Adrenal gland (tissue), 12 donors: Measurements from ENCODE around the gene INHBC. TPM values are rescaled to one million over a fixed set of nuclear protein-coding genes. Genes with fewer than 3 reads are reported as not detected.

Experiments
- DNase-seq, 7 donors: peaks; one replicate each; pipeline ENCODE4 v3.0.0-alpha.2; 2019 to 2020
- H3K27ac ChIP-seq, 5 donors: fragments of 200-600 bp; sonication (generic) in 4 of 5; 1 replicate in 3 of 5; 2 replicates in 2 of 5; pipeline versions ENCODE4 v1.5.1 to v1.8.0; 2016 to 2020; ENCODE audit warnings: mild to moderate bottlenecking in 1 of 5
- H3K27me3 ChIP-seq: fragments of 200-600 bp; 2 replicates; pipeline ENCODE4 v1.8.0; 2021
- H3K36me3 ChIP-seq, 2 donors: fragments of 200-600 bp; replicated peaks in 1 of 2; 1 replicate in 1 of 2; 2 replicates in 1 of 2; pipeline versions ENCODE4 v1.5.1 to v1.8.0; 2018 to 2022
- H3K4me1 ChIP-seq, 2 donors: fragments of 200-600 bp; replicated peaks in 1 of 2; 1 replicate in 1 of 2; 2 replicates in 1 of 2; pipeline versions ENCODE4 v1.5.1 to v1.8.0; 2018 to 2021
- H3K4me3 ChIP-seq, 4 donors: fragments of 200-600 bp; sonication (generic) in 3 of 4; one replicate each; pipeline ENCODE4 v1.5.1; 2016 to 2018
- H3K9me3 ChIP-seq, 3 donors: fragments of 200-600 bp; sonication (generic) in 1 of 3; replicated peaks in 1 of 3; 1 replicate in 2 of 3; 2 replicates in 1 of 3; pipeline versions ENCODE4 v1.5.1 to v1.8.0; 2016 to 2021
- CTCF ChIP-seq, 6 experiments: fragments of 450-650 bp in 4 of 6; fragments of 200-600 bp in 2 of 6; sonication (generic) in 1 of 6; IDR thresholded peaks; 1 replicate in 5 of 6; 2 replicates in 1 of 6; pipeline versions ENCODE4 v1.5.1 to v1.8.0; 2016 to 2021; ENCODE audit warnings: antibody characterized with exemption in 6 of 6, mild to moderate bottlenecking in 2 of 6, moderate library complexity in 1 of 6
- POLR2A ChIP-seq, 2 donors: fragments of 450-650 bp; IDR thresholded peaks; one replicate each; pipeline ENCODE4 v1.6.1; 2017; ENCODE audit warnings: antibody characterized with exemption in 2 of 2, mild to moderate bottlenecking in 2 of 2, moderate library complexity in 1 of 2
- WGBS, 4 donors: extraction: QIAGEN DNeasy Blood & Tissue Kit in 2 of 4; methylation state at CpG; one replicate each; pipeline versions ENCODE4 v1.1.5 to v1.1.7; 2013 to 2017; 5-methylcytosine and 5-hydroxymethylcytosine counted together
- intact Hi-C, 2 donors: fragments of 100-400 bp; cut with DNase I; formaldehyde crosslinking; loops; one replicate each; pipeline versions ENCODE4 v1.14.1 to v1.15.0; 2022 to 2023
- polyA plus RNA-seq, 3 donors: library from polyadenylated mRNA; stranded (reverse); fragments of 200-250 nt in 2 of 3; fragments of 350-450 nt in 1 of 3; fragmentation: Illumina TruSeq in 1 of 3; extraction: RNeasy Lipid Tissue Mini Kit (QIAGEN cat#74804) in 1 of 3; gene quantifications; one replicate each; pipeline ENCODE4 v1.2.3, GENCODE V29; 2013 to 2014
- total RNA-seq, 9 donors: library from RNA; depleted of rRNA in 4 of 9; stranded (reverse); fragments of >200 nt in 4 of 9; fragments of 120-200 nt in 1 of 9; fragmentation: NEBNext Ultra II Directional in 1 of 9; extraction: Animal tissue kit (Norgen Biotek cat#: 25700) in 1 of 9; gene quantifications; one replicate each; pipeline versions ENCODE4 v1.1.0 to v1.2.4, GENCODE V29; 2013 to 2023
- donor health status: healthy with polysubstance abuse.
- donor health status: Bipolar disorder and iron deficiency.
- donor health status: DM: yes; HTN: yes; CAD: no.
- donor health status: DM: no; HTN: no; CAD: no.
- donor health status: DM: no; HTN: no; CAD: no.
- donor health status: DM: yes; HTN: yes; CAD: no.

The INHBC gene
- total and polyA plus RNA-seq, 12 donors, result not detected

DNA sequence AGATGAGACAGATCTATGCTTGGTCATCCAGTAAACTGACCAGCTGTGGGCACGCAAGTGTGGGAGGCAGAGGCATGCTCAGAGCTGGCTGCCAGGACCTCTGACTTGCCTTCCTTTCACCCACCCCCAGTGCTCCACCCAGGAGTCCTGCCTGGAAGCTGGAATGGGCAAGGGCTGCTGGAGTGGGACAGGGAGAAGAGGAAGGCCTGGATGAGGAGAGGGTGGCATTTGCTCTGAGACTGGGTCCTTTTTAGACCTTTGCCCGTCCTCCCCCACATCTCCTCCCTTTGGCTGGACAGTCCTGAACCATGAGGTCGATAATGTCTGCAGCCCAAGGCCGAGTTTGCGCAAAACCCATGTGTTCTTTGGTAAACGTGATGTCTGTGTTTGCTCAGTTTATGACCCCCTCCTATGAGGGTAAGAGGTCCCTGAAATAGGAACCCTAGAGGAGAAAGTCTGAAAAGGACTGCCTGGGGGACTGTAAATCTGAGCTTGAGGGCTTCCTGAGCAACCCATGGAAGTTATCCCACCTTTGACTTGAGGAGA is 16.7 kb downstream of the INHBC start:
- no peaks in the 10 kb centered on the region for H3K27me3 ChIP-seq
- intact Hi-C loops, result loop anchor here (5.0 kb wide), 3 partner anchors 144 to 239 kb away; no protein-coding TSS in a partner anchor
- TF ChIP-seq CTCF (IDR thresholded peaks at IDR 0.05) (no peak), POLR2A (IDR thresholded peaks at IDR 0.05) (no peak)
- H3K27ac ChIP-seq, result no peak overlapping the region
- no peaks in the 10 kb centered on the region for H3K36me3 ChIP-seq
- H3K4me1 ChIP-seq, result no peaks in the 10 kb centered on the region
- no peak for DNase-seq
- H3K4me3 ChIP-seq, result no peak overlapping the region
- H3K9me3 ChIP-seq, result no peaks in the 10 kb centered on the region
- 61 to 78% (median 68%) methylated on average over 6 of the region's 6 CpGs for WGBS, 4 donors

DNA sequence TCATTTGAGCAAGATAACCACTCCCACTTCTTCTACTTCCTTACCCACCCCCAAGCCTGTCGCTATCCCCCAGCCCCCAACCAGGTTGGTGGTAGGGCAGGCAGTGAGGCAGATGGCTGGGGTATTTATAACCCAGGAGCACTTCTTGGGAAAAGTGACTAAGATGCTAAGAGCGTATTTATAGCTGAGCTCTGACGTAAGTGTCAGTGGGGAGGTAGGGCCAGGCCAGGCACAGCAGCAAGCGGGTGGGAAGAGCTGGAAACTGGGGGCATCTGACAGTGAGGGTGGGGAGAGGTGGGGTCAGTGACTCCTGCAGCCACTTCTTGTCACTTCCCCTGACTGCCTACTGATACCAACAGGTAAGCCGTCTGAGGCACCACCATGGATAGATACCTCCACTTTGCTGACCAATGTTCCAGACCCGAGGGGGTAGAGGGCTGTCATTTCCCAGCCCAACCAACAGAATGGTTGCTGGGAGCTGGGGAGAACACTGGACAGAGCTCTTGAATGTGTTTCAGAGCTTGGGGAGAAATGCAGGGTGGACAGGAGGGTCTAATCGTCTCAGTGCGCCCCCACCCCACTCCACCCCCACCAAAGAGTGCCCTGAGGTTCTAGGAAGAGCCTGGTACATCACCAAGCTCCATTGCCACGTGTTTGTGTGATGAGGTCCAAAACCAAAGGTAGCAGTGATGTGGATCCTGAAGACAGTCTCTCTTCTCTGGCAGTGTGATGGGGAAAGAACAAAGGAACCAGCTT is 17.8 kb downstream of the INHBC start:
- no peaks in the 10 kb centered on the region for H3K36me3 ChIP-seq
- TF ChIP-seq CTCF (IDR thresholded peaks at IDR 0.05) (no peak), POLR2A (IDR thresholded peaks at IDR 0.05) (no peak)
- H3K27me3 ChIP-seq, result no peaks in the 10 kb centered on the region
- peak in 1 of 7 donors; percentile 65 for DNase-seq
- intact Hi-C loops, result loop anchor here (2.0 to 5.0 kb wide), 4 partner anchors 145 to 240 kb away; no protein-coding TSS in a partner anchor
- no peaks in the 10 kb centered on the region for H3K9me3 ChIP-seq
- no peak overlapping the region for H3K27ac ChIP-seq
- WGBS, 4 donors, result 9 to 22% (median 21%) methylated on average over 7 to 9 of the region's 9 CpGs
- H3K4me1 ChIP-seq, result no peaks in the 10 kb centered on the region
- no peak overlapping the region for H3K4me3 ChIP-seq

DNA sequence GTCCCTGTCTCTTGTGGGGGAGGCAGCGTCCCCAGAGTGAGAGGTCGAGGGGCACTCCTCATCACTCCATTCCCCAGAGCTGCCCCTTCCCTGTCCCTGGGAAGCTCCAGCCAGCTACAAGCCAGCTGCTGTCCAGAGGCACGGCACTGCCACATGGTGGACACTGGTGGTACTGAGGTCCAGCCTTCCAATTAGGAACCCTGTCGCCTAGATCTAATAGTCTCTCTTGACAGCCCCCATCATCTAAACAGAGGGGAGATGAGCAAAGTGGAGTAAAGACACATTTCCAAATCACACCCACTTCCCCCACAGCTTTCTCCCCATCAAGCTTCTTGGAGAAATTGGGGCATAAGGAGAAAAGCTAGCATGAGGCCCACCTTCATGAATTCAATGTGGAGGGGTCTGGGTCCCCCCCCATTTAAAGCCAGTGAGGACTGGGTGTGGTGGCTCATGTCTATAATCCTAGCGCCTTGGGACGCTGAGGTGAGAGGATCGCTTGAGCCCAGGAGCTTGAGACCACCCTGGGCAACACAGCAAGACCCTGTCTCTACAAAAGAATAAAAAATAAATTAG is 18.4 kb downstream of the INHBC start:
- intact Hi-C loops, result loop anchor here (2.0 to 5.0 kb wide), 4 partner anchors 146 to 241 kb away; no protein-coding TSS in a partner anchor
- H3K9me3 ChIP-seq, result no peaks in the 10 kb centered on the region
- no peak overlapping the region for H3K4me3 ChIP-seq
- H3K27ac ChIP-seq, result no peak overlapping the region
- H3K36me3 ChIP-seq, result no peaks in the 10 kb centered on the region
- TF ChIP-seq POLR2A (IDR thresholded peaks at IDR 0.05), result no peak
- peak; percentile 83 to 96 (median 92) for TF ChIP-seq CTCF (IDR thresholded peaks at IDR 0.05)
- peak; percentile 75 to 93 (median 84) for DNase-seq
- 7 to 36% (median 16%) methylated on average over 4 to 7 of the region's 7 CpGs for WGBS, 4 donors
- H3K27me3 ChIP-seq, result no peaks in the 10 kb centered on the region
- no peaks in the 10 kb centered on the region for H3K4me1 ChIP-seq

DNA sequence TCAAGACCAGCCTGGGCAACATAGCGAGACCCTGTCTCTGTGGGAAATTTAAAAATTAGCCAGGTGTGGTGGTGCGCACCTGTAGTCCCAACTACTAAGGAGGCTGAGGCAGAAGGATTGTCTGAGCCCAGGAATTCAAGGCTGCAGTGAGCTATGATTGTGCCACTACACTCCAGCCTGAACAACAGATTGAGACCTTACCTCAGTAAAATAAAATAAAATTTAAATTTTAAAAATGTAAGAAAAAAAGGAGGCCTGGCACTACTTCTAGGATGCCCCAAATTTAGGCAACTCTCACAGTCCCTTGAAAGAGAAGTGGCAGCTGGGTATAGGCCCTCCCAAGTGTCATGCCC is 19.6 kb downstream of the INHBC start:
- WGBS, 4 donors, result 79 to 95% (median 86%) methylated on average over 2 of the region's 2 CpGs
- H3K4me3 ChIP-seq, result no peak overlapping the region

More for the DNA sequence above, 19.6 kb downstream of the INHBC start:
- H3K27me3 ChIP-seq, result no peaks in the 10 kb centered on the region
- intact Hi-C loops, result loop anchor here (5.0 kb wide), 3 partner anchors 147 to 242 kb away; no protein-coding TSS in a partner anchor
- H3K9me3 ChIP-seq, result no peaks in the 10 kb centered on the region
- DNase-seq, result no peak
- peaks cover 0 to 7% of the 10 kb centered on the region in 2 donors for H3K4me1 ChIP-seq
- H3K36me3 ChIP-seq, result no peaks in the 10 kb centered on the region
- no peak for TF ChIP-seq CTCF (IDR thresholded peaks at IDR 0.05)
- TF ChIP-seq POLR2A (IDR thresholded peaks at IDR 0.05), result no peak
- no peak overlapping the region for H3K27ac ChIP-seq
